Lung microvascular endothelial cell (primary cell): ENCODE results near the gene CACNA1C. TPM values are rescaled to one million over a fixed set of nuclear protein-coding genes. Genes with fewer than 3 reads are reported as not detected.

Experiments used
- DNase-seq, 2 donors: peaks; one replicate each; pipeline versions ENCODE4 v3.0.0 to v3.0.0-alpha.2; 2010; ENCODE audit warnings: low read depth in 2 of 2
- total RNA-seq: library from RNA; depleted of rRNA; stranded (reverse); fragments of >200 nt; gene quantifications from 2 replicates; pipeline ENCODE4 v1.2.1, GENCODE V29; 2014

CACNA1C gene
- total RNA-seq, 1 donor from 2014 or later: under 0.01 TPM

- DNase-seq: no peak
These were observed 284.5 kb downstream of the CACNA1C start for GRCh38 chr12:2337031-2338010.

- DNase-seq: no peak
These were observed 285.6 kb downstream of the CACNA1C start for GRCh38 chr12:2338381-2338780.

GRCh38 chr12:2338991-2339431, 286.2 kb downstream of the CACNA1C start:
- peak; percentile 14 to 74 for DNase-seq

GRCh38 chr12:2341051-2341751, 288.4 kb downstream of the CACNA1C start:
- DNase-seq: no peak

GRCh38 chr12:2341871-2342270, 289.1 kb downstream of the CACNA1C start:
- no peak for DNase-seq

- DNase-seq: no peak
These were observed 290.9 kb downstream of the CACNA1C start for GRCh38 chr12:2343681-2344080.

- no peak for DNase-seq
These were observed 291.7 kb downstream of the CACNA1C start for GRCh38 chr12:2344476-2344875.

- DNase-seq: no peak
These were observed 292.1 kb downstream of the CACNA1C start for GRCh38 chr12:2344885-2345284.

- DNase-seq: no peak
These were observed 293.1 kb downstream of the CACNA1C start for GRCh38 chr12:2345902-2346301.

GRCh38 chr12:2346416-2346815, 293.6 kb downstream of the CACNA1C start:
- DNase-seq: no peak

GRCh38 chr12:2347137-2347843, 294.5 kb downstream of the CACNA1C start:
- DNase-seq: no peak

- no peak for DNase-seq
These were observed 295.2 kb downstream of the CACNA1C start for GRCh38 chr12:2347844-2348481.

GRCh38 chr12:2348482-2348852, 295.7 kb downstream of the CACNA1C start:
- DNase-seq: no peak

GRCh38 chr12:2351161-2351560, 298.4 kb downstream of the CACNA1C start:
- no peak for DNase-seq

GRCh38 chr12:2352203-2352602, 299.4 kb downstream of the CACNA1C start:
- no peak for DNase-seq

- no peak for DNase-seq
These were observed 300.5 kb downstream of the CACNA1C start for GRCh38 chr12:2353281-2353680.

- no peak for DNase-seq
These were observed 300.9 kb downstream of the CACNA1C start for GRCh38 chr12:2353691-2354090.

- peak in 1 of 2 donors; percentile 12 for DNase-seq
These were observed 301.6 kb downstream of the CACNA1C start for GRCh38 chr12:2354151-2354991.

GRCh38 chr12:2355198-2355597, 302.4 kb downstream of the CACNA1C start:
- no peak for DNase-seq

- no peak for DNase-seq
These were observed 302.8 kb downstream of the CACNA1C start for GRCh38 chr12:2355604-2356003.
